ENCODE data around the gene KEAP1.
A peak's percentile ranks its signal among the peaks of the same experiment; 100 is the strongest.
"Not testable (repeated sequence)": the region's sequence is repeated elsewhere in the genome, so short reads cannot be mapped to it uniquely, and the experiment has no call there.

The KEAP1 gene

GRCh38 chr19:10497371-10497770 lies 5.8 kb downstream of the KEAP1 start:
- DNase-seq (ENCODE audit: low read depth) = no peak

- DNase-seq (ENCODE audit: low read depth) = no peak
Observed at GRCh38 chr19:10491472-10492047, 11.6 kb downstream of the KEAP1 start.

- no peak for DNase-seq (ENCODE audit: low read depth)
Observed at GRCh38 chr19:10486551-10486950, 16.6 kb downstream of the KEAP1 start.

GRCh38 chr19:10478903-10479384 lies 24.2 kb downstream of the KEAP1 start:
- DNase-seq (ENCODE audit: low read depth) = peak; percentile 83

GRCh38 chr19:10478476-10478875 lies 24.7 kb downstream of the KEAP1 start:
- no peak for DNase-seq (ENCODE audit: low read depth)

GRCh38 chr19:10474962-10475451 lies 28.1 kb downstream of the KEAP1 start:
- no peak for DNase-seq (ENCODE audit: low read depth)

GRCh38 chr19:10473192-10473591 lies 30.0 kb downstream of the KEAP1 start:
- DNase-seq (ENCODE audit: low read depth) = no peak

DNA sequence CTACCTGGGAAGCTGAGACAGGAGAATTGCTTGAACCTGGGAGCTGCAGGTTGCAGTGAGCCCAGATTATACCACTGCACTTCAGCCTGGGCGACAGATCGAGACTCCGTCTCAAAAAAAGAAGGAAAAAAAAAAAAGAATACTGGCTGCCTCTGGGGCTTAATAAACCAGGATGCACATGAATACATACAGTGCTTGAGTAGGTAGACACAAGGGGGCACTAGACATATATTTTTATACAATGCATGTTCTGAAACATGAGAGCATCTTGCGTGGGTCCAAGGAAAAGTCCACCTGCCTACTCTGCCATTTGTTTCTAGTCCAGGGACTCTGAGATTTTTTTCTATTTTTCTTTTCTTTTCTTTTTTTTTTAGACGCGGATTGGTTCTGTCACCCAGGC lies 31.2 kb downstream of the KEAP1 start:
- DNase-seq (ENCODE audit: low read depth) = no peak

DNA sequence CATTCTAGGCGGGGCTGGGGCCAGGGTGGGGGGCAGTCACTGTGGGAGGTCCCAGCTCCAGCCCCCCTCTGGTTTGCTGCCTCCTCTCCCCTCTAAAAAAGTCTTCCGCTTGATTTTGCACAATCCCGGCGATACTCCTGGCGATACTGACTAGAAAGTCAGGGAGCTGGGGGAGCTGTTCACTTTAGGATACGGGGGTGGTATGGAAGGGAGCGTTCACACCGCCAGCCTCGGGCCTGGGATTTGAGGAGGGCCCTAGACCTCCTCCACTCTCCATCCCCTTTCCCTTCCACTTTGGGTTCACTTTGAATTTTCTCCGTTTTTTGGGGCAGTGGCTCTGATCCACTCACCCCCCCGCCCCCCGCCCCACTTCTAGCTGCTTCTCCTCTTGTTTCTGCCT lies 35.0 kb downstream of the KEAP1 start:
- no peak for DNase-seq (ENCODE audit: low read depth)

- DNase-seq (ENCODE audit: low read depth) = no peak
Observed at GRCh38 chr19:10467104-10467706, 36.0 kb downstream of the KEAP1 start.

GRCh38 chr19:10464456-10464855 lies 38.7 kb downstream of the KEAP1 start:
- DNase-seq (ENCODE audit: low read depth) = no peak

DNA sequence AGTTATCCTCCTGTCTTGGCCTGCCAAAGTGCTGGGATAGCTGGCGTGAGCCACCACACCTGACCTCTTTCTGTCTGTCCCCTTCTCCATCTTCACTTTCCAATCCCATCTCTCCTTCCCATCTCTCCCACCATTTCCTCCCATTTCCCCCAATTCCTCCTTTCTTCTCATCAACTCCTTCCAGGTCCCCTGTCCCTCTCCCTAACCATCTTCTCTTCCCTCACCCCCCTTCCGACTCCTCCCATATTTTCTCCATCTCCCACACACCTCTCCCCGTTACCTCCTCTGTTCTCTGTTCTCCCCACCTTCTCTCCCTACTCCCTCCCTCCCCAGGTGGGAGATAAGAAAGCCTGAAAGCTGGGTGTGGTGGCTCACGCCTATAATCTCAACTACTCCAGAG lies 40.6 kb downstream of the KEAP1 start:
- no peak for DNase-seq (ENCODE audit: low read depth)

DNA sequence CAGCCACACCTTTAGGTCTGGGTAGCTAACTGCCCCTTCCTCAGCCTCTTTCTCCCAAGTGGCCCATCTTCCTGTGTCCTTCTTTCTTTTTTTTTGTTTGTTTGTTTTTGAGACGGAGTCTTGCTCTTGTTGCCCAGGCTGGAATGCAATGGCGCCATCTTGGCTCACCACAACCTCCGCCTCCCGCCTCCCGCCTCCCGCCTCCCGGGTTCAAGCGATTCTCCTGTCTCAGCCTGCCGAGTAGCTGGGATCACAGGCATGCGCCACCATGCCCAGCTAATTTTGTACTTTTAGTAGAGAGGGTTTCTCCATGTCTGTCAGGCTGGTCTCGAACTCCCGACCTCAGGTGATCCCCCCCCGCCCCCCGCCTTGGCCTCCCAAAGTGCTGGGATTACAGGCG lies 41.1 kb downstream of the KEAP1 start:
- not testable (repeated sequence) for DNase-seq (ENCODE audit: low read depth)

- peak; percentile 80 for DNase-seq (ENCODE audit: low read depth)
Observed at GRCh38 chr19:10461047-10461949, 41.9 kb downstream of the KEAP1 start.

GRCh38 chr19:10460714-10461046 lies 42.5 kb downstream of the KEAP1 start:
- no peak for DNase-seq (ENCODE audit: low read depth)

DNA sequence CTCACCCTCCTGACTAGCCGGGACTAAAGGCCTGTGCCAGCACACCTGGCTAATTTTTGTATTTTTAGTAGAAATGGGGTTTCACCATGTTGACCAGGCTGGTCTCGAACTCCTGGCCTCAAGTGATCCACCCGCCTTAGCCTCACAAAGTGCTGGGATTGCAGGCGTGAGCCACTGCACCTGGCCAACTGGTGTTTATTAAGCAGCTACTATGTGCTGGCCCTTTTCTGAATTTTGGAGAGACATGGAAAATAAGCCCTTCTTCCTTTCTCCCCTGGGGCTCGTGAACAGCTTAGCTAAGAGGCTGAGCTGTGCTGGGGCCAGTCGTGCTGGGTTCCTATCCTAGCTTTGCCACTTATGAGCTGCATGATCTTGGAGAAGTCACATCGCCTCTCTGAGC lies 44.4 kb downstream of the KEAP1 start:
- DNase-seq (ENCODE audit: low read depth) = not testable (repeated sequence)

DNA sequence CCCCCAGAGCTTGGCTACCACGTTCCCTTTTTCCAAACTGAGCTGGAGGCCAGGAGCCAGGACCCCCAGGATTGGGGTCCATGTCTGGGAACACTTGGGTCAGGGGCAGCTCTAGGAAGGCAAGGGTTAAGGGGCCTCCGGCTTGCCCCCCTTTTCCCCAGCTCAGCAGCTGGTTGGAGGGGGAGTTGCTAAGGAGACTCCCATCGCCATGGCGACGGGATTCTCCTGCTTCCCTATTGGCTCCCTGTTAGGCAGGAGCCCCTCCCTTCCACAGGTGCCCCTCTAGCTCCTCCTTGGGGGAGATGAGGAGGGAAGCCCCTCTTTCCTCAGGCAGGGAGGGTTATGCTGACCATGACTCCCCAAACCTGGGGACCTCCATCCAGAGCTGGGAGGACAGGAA lies 48.9 kb downstream of the KEAP1 start:
- no peak for DNase-seq (ENCODE audit: low read depth)

- DNase-seq (ENCODE audit: low read depth) = no peak
Observed at GRCh38 chr19:10453852-10454251, 49.3 kb downstream of the KEAP1 start.

DNA sequence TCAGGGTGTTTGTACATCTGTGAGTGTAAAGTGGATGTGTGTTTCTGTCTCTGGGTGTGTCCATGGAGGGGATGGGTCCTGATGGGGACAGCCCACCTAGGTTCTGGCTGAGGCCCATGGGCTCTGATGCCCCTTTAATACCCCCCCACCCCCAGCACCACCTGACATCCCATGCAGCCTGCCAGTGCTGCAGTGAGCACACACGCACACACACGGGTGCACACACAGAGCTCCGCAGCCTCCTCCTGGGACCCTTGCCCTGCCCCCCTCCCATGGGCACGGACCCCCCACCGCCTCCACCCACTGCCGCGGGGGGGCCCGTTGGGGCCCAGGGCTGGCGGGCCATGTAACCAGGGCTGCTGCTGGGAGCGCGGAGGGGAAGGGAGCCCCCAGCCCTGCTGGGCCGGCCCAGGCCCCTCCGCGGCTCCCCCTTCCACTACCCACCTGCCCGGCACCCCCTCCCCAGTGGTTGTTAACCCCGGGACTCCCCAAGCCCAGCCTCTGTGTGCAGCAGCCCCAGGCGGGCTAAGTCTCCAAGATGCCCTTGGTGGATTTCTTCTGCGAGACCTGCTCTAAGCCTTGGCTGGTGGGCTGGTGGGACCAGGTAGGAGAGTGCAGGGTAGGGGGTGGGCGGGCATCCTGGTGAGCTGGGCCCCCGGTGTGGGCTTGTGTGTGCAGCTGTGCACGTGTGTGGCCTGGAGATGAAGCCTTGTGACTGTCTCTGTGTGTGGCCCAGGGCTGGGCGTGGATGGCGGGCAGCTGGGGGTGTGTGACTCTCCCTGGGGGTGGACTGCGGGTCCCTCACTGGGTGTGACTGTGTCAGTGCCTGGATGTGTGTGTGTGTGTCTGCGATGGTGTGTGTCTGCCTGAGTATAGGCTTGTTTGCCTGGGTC lies 50.2 kb downstream of the KEAP1 start:
- DNase-seq (ENCODE audit: low read depth) = no peak

DNA sequence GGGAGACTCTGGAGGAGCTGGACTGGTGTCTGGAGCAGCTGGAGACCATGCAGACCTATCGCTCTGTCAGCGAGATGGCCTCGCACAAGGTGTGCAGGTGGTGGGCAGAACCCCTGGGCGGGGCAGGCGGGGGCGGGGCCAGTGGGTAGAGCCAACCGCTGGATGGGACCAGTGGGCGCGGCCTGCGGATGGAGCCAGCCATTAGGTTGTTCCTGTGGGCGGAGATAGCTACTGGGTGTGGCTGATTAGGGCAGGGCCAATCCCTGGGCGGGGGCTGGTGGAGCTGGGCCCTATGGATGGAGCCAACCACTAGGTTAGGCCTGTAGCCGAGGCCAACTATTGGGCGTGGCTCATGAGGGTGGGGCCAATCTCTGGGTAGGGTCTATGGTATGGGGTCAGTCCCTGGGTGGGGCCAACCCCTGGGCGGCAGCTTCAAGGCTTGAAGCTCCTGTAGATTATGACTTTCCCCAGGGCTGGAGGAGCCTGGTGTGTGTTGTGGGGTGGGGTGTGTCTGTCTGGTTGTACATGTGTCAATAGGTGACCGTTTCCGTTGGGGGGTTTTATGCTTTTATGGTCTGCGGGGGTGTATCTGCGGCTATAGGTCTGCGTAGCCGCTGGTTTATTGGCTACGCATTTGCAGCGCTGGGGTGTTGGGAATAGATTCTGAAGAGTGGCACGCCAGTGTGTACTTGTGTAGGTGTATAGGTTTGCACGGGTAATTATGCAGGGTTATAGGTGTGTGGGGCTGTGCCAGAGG lies 52.1 kb downstream of the KEAP1 start:
- no peak for DNase-seq (ENCODE audit: low read depth)

GRCh38 chr19:10450191-10450852 lies 52.8 kb downstream of the KEAP1 start:
- no peak for DNase-seq (ENCODE audit: low read depth)

All from activated T-cell treated with anti-CD3 and anti-CD28 coated beads for 24 hours (primary cell).